ENCODE data around the gene FAM98B.

DNA sequence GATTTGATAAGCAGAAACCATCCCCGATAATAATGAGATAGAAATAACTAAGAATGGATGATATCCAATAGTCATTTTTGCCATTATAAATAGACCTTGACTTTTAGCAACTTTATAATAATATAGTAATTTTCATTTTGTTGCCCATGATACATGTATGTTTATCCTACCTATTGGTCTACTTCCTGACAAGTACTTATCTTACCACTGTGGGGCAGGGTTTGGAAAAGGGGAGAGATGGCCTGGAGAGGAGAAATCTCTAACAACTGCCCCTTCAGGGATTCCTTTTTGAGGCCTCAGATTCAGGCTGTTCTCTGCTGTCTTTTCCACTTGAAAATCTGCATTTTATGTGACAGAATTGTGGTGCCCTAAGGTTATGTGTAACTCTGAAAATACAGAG lies 42.2 kb downstream of the FAM98B start:
- TF ChIP-seq YY1 (IDR thresholded peaks at IDR 0.05; ENCODE audit: insufficient read depth, insufficient read length) (no peak), ZNF274 (IDR thresholded peaks at IDR 0.05; ENCODE audit: low read depth, low read length) (no peak), SUZ12 (IDR thresholded peaks at IDR 0.05; ENCODE audit: extremely low read depth, insufficient read depth, insufficient read length) (no peak)
